Measurements from ENCODE around the gene PLA2G2D. TPM values are rescaled to one million over a fixed set of nuclear protein-coding genes. Genes with fewer than 3 reads are reported as not detected.

Gene PLA2G2D
- total and polyA plus RNA-seq, 9 of the 15 experiments (the other 6 are each of a cell fraction or from before 2014, with no cell fraction given), result not detected

- POLR2A ChIA-PET, result interaction anchor here (0.6 to 1.4 kb wide), 6 partner anchors 8 to 871 kb away, joined by 3 to 5 read pairs (median 3); no protein-coding TSS in a partner anchor
- Histone ChIP-seq H3K36me3 (ENCODE audit: control insufficient read depth, insufficient read depth, low read length) (no peaks in the 10 kb centered on the region), H3K4me3 (no peak overlapping the region), H4K20me1 (replicated peaks; ENCODE audit: control insufficient read depth, insufficient read depth, low read length) (no peaks in the 10 kb centered on the region), H3K4me1 (replicated peaks in 1 of 2; ENCODE audit: control insufficient read depth in 2 of 2, insufficient read depth in 2 of 2, low read length in 2 of 2) (no peaks in the 10 kb centered on the region), H3K9me3 (replicated peaks; ENCODE audit: control insufficient read depth, insufficient read depth, low read depth, low read length) (no peaks in the 10 kb centered on the region), H2AFZ (ENCODE audit: low read depth, low read length) (no peak overlapping the region), H3K4me2 (ENCODE audit: insufficient read depth, low read length) (no peak overlapping the region), H3K79me2 (ENCODE audit: control insufficient read depth, insufficient read depth, low read length) (no peaks in the 10 kb centered on the region), H3K27ac (ENCODE audit: extremely low read depth, low read depth, low read length) (no peak overlapping the region), H3K9ac (ENCODE audit: insufficient read depth in 1 of 2, low read depth in 2 of 2, low read length in 2 of 2) (no peak overlapping the region), H3K27me3 (ENCODE audit: control insufficient read depth in 2 of 2, insufficient read depth in 2 of 2, low read length in 2 of 2) (peaks cover 7 to 36% of the 10 kb centered on the region in 2 experiments; a peak in 4 of 5 replicates), H3K9me1 (ENCODE audit: control insufficient read depth, insufficient read depth, low read length) (no peaks in the 10 kb centered on the region)
- 2% methylated on average over 6 of the region's 6 CpGs for WGBS (ENCODE audit: insufficient coverage, low coverage, missing lambda C conversion rate)
- intact Hi-C loops (cut with micrococcal nuclease), result no loop called here
- CTCF ChIA-PET (ENCODE audit: low intra/inter-chr PET ratio), result no interaction called here
- ATAC-seq, result no peak
- DNase-seq (ENCODE audit: extremely low read depth in 1 of 4, low spot score in 3 of 4), result no peak
- TF ChIP-seq U2AF2 (optimal IDR thresholded peaks at IDR 0.05; ENCODE audit: low read depth, low read length), result no peak
- TF ChIP-seq, protein P1, sequence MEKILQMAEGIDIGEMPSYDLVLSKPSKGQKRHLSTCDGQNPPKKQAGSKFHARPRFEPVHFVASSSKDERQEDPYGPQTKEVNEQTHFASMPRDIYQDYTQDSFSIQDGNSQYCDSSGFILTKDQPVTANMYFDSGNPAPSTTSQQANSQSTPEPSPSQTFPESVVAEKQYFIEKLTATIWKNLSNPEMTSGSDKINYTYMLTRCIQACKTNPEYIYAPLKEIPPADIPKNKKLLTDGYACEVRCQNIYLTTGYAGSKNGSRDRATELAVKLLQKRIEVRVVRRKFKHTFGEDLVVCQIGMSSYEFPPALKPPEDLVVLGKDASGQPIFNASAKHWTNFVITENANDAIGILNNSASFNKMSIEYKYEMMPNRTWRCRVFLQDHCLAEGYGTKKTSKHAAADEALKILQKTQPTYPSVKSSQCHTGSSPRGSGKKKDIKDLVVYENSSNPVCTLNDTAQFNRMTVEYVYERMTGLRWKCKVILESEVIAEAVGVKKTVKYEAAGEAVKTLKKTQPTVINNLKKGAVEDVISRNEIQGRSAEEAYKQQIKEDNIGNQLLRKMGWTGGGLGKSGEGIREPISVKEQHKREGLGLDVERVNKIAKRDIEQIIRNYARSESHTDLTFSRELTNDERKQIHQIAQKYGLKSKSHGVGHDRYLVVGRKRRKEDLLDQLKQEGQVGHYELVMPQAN (IDR thresholded peaks at IDR 0.05; ENCODE audit: borderline replicate concordance), result no peak
- TF ChIP-seq SRF (CRISPR knock-in tag; IDR thresholded peaks at IDR 0.05), result no peak
- TF ChIP-seq ZNF551 (CRISPR knock-in tag; IDR thresholded peaks at IDR 0.05), result no peak
- in situ Hi-C loops (cut with MboI), result no loop called here
- BruUV-seq (replicated peaks), result no TSS peak
- no peak for FAIRE-seq
These were observed 28.7 kb downstream of the PLA2G2D start for GRCh38 chr1:20090641-20091040.
